Small intestine (tissue), 7 donors: ENCODE data around the gene LGALS12. TPM values are rescaled to one million over a fixed set of nuclear protein-coding genes. Genes with fewer than 3 reads are reported as not detected.

ENCODE experiments used
- DNase-seq, 2 donors: peaks; one replicate each; pipeline versions ENCODE4 v3.0.0 to v3.0.0-alpha.2; 2013
- FAIRE-seq: peaks from 2 replicates; lab custom pipeline; 2012; peaks lifted over from hg19 to GRCh38; lab: Jason Lieb, UNC
- H3K27ac ChIP-seq, 3 donors: one replicate each; pipeline ENCODE4 v1.5.1; 2013; ENCODE audit warnings: low read length in 2 of 3, mild to moderate bottlenecking in 2 of 3, control low read depth in 1 of 3, inconsistent platforms in 1 of 3, low read depth in 1 of 3, moderate library complexity in 1 of 3
- H3K27me3 ChIP-seq, 3 donors: one replicate each; pipeline ENCODE4 v1.6.1; 2013; ENCODE audit warnings: low read length in 3 of 3, inconsistent platforms in 1 of 3; ENCODE audit not compliant: control insufficient read depth in 3 of 3, insufficient read depth in 3 of 3
- H3K36me3 ChIP-seq, 3 donors: one replicate each; pipeline ENCODE4 v1.6.1; 2013; ENCODE audit warnings: low read length in 3 of 3, inconsistent platforms in 1 of 3, low read depth in 1 of 3, mild to moderate bottlenecking in 1 of 3, moderate library complexity in 1 of 3; ENCODE audit not compliant: control insufficient read depth in 3 of 3, insufficient read depth in 2 of 3
- H3K4me1 ChIP-seq, 3 donors: one replicate each; pipeline ENCODE4 v1.6.1; 2013; ENCODE audit warnings: low read length in 2 of 3, inconsistent platforms in 1 of 3, low read depth in 1 of 3, mild to moderate bottlenecking in 1 of 3, moderate library complexity in 1 of 3; ENCODE audit not compliant: control insufficient read depth in 3 of 3, insufficient read depth in 2 of 3
- H3K4me3 ChIP-seq, 3 donors: one replicate each; pipeline ENCODE4 v1.5.1; 2013; ENCODE audit warnings: low read length in 3 of 3, control low read depth in 1 of 3, inconsistent platforms in 1 of 3, low read depth in 1 of 3, mild to moderate bottlenecking in 1 of 3, moderate library complexity in 1 of 3
- H3K9me3 ChIP-seq, 2 donors: one replicate each; pipeline ENCODE4 v1.6.1; 2013; ENCODE audit warnings: low read depth in 1 of 2, low read length in 1 of 2; ENCODE audit not compliant: control insufficient read depth in 2 of 2, insufficient read depth in 1 of 2
- WGBS, 3 donors: extraction: QIAGEN DNeasy Blood & Tissue Kit; methylation state at CpG; one replicate each; pipeline ENCODE4 v1.1.7; 2013; 5-methylcytosine and 5-hydroxymethylcytosine counted together
- polyA plus RNA-seq, 4 donors: library from polyadenylated mRNA; stranded (reverse) in 3 of 4; unstranded in 1 of 4; fragments of 200-250 nt in 3 of 4; fragments of 120-200 nt in 1 of 4; gene quantifications; one replicate each; pipeline versions ENCODE4 v1.2.1 to v1.2.3, GENCODE V29; 2013
- donor health status: healthy with polysubstance abuse.
- donor health status: control.
- donor health status: control.
- donor health status: Bipolar disorder and iron deficiency.
- donor health status: healthy.

LGALS12 gene
- polyA plus RNA-seq, 4 donors, result 0.09 to 5.5 TPM; not detected in 2

DNA sequence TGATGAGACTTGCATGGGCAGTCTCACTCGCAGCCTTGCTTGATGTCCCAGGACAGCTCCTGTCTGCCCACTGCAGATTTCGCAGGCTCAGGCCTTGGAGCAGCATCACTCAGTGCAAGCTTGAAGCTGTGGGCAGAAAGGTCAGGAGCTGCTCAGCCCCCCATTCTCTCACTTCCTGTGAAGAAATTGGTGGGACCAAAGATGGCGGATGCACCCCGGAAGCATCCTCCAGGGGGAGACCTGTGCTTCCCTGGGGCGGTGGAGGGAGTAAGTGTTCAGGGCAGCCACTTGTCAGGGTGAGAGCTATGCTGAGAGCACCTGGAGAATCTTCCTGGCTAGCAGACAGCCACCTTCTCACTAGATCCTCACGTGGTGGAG lies 46.0 kb downstream of the LGALS12 start:
- H3K9me3 ChIP-seq, result no peaks in the 10 kb centered on the region
- FAIRE-seq (no peak), DNase-seq (no peak)
- H3K27ac ChIP-seq, result peak overlapping the region in 1 of 3 donors; percentile 30
- H3K4me1 ChIP-seq, result no peaks in the 10 kb centered on the region
- 81 to 87% (median 86%) methylated on average over 6 of the region's 6 CpGs for WGBS, 3 donors
- peaks cover 0 to 3% (median 0%) of the 10 kb centered on the region in 3 donors for H3K36me3 ChIP-seq
- no peaks in the 10 kb centered on the region for H3K27me3 ChIP-seq
- peak overlapping the region in 1 of 3 donors; percentile 3 for H3K4me3 ChIP-seq

DNA sequence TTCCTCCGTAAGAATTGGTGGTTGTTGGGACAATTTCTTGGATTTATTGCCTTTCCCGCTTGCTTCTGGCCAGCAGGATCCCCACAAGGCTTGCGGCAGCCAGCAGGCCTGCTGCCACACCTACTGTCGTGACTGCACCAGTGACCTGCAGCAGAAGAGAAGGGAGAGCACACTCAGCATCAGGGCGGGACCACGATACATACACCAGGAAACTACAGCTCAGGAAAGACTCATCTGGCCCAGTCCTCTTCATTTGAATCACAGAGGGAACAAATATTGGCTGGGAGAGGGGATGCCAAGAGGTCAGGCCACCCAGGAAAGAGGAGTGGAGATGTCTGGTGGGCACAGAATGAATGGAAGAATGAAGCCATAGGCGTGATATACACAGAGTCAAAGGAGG lies 47.0 kb downstream of the LGALS12 start:
- DNase-seq, result no peak
- Histone ChIP-seq H3K36me3 (no peaks in the 10 kb centered on the region), H3K27me3 (no peaks in the 10 kb centered on the region), H3K4me1 (no peaks in the 10 kb centered on the region), H3K27ac (peak overlapping the region in 1 of 3 donors; percentile 57), H3K4me3 (no peak overlapping the region), H3K9me3 (no peaks in the 10 kb centered on the region)
- no peak for FAIRE-seq
- WGBS, 3 donors, result 74 to 81% (median 77%) methylated on average over 7 of the region's 7 CpGs

DNA sequence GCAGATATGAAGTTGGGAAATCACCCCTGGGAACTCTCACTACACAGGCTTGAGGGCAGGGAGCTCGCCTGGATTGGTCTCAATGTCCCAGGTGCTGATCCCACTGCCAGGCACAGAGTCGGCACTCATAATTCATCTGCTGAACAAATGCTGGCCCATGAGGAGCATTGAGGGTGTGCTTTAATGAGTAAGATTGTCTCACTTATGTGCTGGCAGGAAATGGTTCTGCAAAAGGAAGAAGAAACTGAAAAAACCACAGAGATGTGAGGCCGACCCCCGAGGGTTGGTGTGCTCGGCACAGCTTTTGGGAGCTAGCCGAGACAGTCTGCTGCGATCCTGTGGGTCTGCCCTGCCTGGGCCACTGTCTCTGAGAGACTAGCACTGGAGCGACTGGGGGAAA lies 47.9 kb downstream of the LGALS12 start:
- no peaks in the 10 kb centered on the region for H3K36me3 ChIP-seq
- H3K27me3 ChIP-seq, result no peaks in the 10 kb centered on the region
- H3K27ac ChIP-seq, result peak overlapping the region in 2 of 3 donors; percentile 6 to 72
- 66 to 84% (median 69%) methylated on average over 8 of the region's 8 CpGs for WGBS, 3 donors
- no peak overlapping the region for H3K4me3 ChIP-seq
- no peak for FAIRE-seq
- no peaks in the 10 kb centered on the region for H3K9me3 ChIP-seq
- H3K4me1 ChIP-seq, result no peaks in the 10 kb centered on the region
- peak in 1 of 2 donors; percentile 56 for DNase-seq

DNA sequence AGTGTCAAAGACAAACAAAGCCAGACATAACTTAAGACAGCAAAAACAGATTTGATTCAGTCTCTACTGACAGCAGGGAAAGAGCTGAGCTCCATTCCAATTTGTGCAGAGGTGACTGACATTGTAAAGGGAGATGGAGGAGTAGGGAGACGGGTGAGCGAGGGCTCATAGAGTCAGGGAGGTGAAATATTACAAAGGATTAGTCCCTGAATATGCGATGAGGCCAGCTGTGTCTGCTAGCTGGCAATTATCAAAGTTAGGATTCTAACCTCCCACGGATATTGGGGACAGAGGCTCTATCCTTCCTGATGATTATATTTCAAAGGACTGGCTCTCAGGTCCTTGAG lies 49.0 kb downstream of the LGALS12 start:
- 79 to 88% (median 88%) methylated on average over 4 of the region's 4 CpGs for WGBS, 3 donors
- FAIRE-seq, result no peak
- no peaks in the 10 kb centered on the region for H3K36me3 ChIP-seq

DNA sequence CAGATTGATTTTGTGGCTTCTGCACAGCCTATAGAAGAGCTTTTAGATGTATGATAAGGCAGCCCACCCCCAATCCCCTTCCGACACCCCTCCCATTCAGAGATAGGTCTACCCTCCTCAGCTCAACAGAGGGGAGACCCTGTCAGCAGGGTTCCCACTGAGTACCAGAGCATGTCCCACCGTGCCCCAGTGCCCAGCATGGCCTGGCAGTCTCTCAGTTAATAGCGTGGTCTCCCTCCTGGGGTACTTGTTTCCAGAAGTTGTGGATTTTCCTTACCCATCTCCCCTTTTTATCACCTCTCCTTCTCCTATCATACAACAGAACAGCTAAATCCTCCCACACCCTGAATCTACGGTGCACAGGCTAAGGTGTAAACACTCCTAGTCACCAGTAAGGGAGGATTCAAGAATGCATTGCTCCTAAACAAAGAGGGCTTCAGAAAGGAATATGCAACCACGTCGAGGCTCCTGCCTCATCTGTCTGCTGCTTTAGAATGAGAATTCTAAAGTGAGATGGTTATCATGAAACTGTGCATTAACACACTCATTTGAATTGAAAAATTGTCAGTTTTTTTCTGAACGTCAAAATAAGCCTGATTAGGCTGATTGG lies 50.6 kb downstream of the LGALS12 start:
- 75 to 77% (median 75%) methylated on average over 7 of the region's 7 CpGs for WGBS, 3 donors
- Histone ChIP-seq H3K27ac (no peak overlapping the region), H3K9me3 (no peaks in the 10 kb centered on the region), H3K36me3 (no peaks in the 10 kb centered on the region), H3K27me3 (no peaks in the 10 kb centered on the region), H3K4me1 (no peaks in the 10 kb centered on the region), H3K4me3 (no peak overlapping the region)
- no peak for DNase-seq
- no peak for FAIRE-seq

More for the DNA sequence above, 49.0 kb downstream of the LGALS12 start:
- H3K27me3 ChIP-seq, result no peaks in the 10 kb centered on the region
- DNase-seq, result no peak
- no peaks in the 10 kb centered on the region for H3K4me1 ChIP-seq
- H3K9me3 ChIP-seq, result no peaks in the 10 kb centered on the region
- H3K27ac ChIP-seq, result no peak overlapping the region
- H3K4me3 ChIP-seq, result no peak overlapping the region

DNA sequence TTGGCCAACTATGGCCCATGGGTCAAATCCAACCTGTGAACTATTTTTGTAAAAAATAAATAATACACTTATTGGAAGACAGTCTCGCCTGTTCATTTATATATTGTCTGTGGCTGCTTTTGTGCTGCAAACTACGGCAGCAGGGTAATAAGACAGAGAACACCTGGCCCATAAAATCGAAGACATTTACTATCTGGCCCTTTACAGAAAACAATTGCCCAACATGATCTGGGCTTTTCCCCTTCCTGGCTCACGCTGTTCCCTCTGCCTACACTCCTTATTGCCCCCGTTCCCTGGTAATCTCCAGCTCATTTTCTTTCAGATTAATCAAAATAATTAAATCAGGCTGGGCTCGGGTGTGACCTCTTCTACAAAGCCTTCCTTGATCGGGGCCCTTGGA lies 51.7 kb downstream of the LGALS12 start:
- Histone ChIP-seq H3K9me3 (no peaks in the 10 kb centered on the region), H3K4me1 (no peaks in the 10 kb centered on the region), H3K27me3 (no peaks in the 10 kb centered on the region), H3K36me3 (no peaks in the 10 kb centered on the region), H3K4me3 (no peak overlapping the region), H3K27ac (no peak overlapping the region)
- DNase-seq, result no peak
- no peak for FAIRE-seq
- WGBS, 3 donors, result 20 to 86% (median 71%) methylated on average over 7 of the region's 7 CpGs

DNA sequence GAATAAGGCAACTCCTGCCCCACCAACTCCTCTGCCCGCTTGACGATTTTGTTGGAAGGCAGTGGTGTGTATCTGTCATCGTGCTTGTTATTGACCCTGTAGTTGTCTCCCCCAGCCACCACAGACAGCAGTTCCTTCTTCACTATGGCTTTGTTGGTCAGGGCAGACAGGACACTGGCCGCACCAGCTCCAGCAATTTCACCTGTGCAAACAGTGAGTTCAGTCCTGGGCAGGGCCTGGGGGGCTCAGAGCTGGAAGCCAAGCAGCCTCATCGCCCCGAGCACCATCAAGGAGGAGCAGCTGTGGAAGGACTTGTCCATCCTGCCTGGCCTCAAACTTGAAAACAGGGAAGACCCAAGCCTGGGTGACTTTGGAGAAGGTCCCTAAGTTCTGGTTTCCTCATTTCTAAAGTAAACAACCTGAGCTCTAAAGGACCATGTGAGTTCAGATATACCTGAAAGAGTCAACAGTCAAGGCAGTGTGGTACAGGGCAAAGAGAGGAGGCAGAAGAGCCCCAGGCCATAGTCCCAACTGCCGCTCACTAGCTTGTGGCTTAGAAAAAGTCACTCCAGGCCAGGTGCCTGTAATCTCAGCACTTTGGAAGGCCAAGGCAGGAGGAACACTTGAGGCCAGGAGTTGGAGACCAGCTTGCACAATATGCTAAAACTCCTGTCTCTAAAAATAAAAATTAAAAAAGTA lies 52.7 kb downstream of the LGALS12 start:
- FAIRE-seq (no peak), DNase-seq (peak in 1 of 2 donors; percentile 35)
- 95 to 96% (median 96%) methylated on average over 7 of the region's 7 CpGs for WGBS, 3 donors

DNA sequence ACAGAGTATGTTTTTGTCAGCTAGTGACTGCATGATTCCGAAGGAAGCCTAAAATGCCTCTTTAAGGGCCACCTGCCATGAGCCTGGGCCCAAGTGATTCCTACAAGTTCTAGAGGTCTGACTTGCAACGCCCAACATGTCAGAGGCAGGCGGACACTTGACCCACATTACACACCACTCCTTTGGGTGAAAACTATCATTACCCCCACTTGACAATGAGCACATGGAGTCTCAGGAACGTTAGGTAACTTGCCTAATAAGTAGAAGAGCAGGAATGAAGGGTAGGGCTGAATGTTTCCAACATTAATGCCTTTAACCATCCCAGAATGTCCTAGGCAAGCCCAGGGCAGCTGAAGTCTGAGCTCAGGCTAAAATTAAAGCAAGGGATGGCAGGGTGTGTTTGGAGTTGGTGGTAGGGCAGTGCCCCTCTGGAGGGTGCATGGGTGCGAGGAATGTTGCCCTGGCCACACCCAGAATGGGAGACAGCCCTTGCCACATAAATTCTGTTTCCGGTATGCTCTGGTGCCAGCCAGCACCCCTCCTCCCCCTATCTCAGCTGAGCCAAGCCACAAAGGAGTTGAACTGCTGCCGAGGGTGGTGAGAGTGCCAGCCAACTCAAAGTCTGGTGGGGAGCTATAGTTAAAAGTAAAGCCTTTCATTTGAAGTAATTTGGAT lies 54.8 kb downstream of the LGALS12 start:
- DNase-seq, result peak in 1 of 2 donors; percentile 25
- no peak overlapping the region for H3K27ac ChIP-seq
- WGBS, 3 donors, result 57 to 76% (median 71%) methylated on average over 7 of the region's 7 CpGs

More for the DNA sequence above, 52.7 kb downstream of the LGALS12 start:
- no peaks in the 10 kb centered on the region for H3K9me3 ChIP-seq
- no peak overlapping the region for H3K27ac ChIP-seq
- H3K27me3 ChIP-seq, result no peaks in the 10 kb centered on the region
- H3K36me3 ChIP-seq, result no peaks in the 10 kb centered on the region
- no peak overlapping the region for H3K4me3 ChIP-seq
- peaks cover 0 to 9% (median 0%) of the 10 kb centered on the region in 3 donors for H3K4me1 ChIP-seq

More for the DNA sequence above, 54.8 kb downstream of the LGALS12 start:
- no peaks in the 10 kb centered on the region for H3K27me3 ChIP-seq
- no peaks in the 10 kb centered on the region for H3K36me3 ChIP-seq
- no peak for FAIRE-seq
- peaks cover 3 to 26% (median 3%) of the 10 kb centered on the region in 3 donors for H3K4me1 ChIP-seq
- no peak overlapping the region for H3K4me3 ChIP-seq
- no peaks in the 10 kb centered on the region for H3K9me3 ChIP-seq
